Measurements from ENCODE around the gene DPF1. TPM values are rescaled to one million over a fixed set of nuclear protein-coding genes. Genes with fewer than 3 reads are reported as not detected.

DPF1 gene
- total RNA-seq, 2 donors from 2014 or later, result not detected

DNA sequence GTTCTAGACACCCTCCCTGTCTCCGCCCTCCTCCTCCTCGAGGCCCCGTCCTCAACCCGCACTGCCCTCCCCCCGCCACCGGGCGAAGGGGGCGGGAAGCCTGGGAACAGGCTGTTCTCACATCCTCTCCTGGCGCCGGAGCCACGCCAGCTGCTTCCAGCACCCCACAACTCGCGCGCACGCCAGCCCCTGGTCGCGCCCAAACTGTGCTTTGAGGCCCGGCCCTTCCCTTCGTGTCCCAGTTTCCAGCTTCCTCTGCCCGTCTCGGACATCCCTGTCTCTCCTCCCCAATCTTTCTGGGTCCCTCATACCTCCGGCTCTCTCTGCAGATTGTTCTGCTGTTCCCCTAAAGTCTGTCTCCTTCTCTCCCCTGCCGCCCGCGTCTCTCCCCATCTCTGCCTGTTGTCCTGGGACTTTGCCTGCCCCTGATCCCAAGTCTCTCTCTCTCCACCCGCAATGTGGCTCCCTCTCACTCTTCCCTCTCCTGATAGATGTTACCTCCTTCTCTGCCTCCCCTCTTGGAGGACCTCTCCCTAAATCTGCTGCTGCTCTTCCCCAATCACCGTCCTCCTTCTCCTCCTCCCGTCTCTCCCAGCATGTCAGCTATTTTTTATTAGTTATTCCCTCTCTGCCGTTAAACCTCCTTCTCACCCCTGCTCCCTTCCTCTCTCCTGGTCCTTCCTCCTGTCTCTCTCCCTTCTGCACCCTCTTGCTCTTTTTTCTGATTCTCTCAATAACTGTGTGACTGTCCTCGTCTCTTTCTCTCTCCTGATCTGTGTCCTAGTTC, 14.2 kb downstream of the DPF1 start:
- TF ChIP-seq, protein P1, sequence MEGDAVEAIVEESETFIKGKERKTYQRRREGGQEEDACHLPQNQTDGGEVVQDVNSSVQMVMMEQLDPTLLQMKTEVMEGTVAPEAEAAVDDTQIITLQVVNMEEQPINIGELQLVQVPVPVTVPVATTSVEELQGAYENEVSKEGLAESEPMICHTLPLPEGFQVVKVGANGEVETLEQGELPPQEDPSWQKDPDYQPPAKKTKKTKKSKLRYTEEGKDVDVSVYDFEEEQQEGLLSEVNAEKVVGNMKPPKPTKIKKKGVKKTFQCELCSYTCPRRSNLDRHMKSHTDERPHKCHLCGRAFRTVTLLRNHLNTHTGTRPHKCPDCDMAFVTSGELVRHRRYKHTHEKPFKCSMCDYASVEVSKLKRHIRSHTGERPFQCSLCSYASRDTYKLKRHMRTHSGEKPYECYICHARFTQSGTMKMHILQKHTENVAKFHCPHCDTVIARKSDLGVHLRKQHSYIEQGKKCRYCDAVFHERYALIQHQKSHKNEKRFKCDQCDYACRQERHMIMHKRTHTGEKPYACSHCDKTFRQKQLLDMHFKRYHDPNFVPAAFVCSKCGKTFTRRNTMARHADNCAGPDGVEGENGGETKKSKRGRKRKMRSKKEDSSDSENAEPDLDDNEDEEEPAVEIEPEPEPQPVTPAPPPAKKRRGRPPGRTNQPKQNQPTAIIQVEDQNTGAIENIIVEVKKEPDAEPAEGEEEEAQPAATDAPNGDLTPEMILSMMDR (IDR thresholded peaks at IDR 0.05), result no peak
- no peaks in the 10 kb centered on the region for H3K9me3 ChIP-seq
- no peaks in the 10 kb centered on the region for H3K36me3 ChIP-seq
- intact Hi-C loops (cut with DNase I), result no loop called here
- H3K27ac ChIP-seq, result no peak overlapping the region
- H3K4me1 ChIP-seq, result no peaks in the 10 kb centered on the region
- no peak overlapping the region for H3K4me3 ChIP-seq
- peaks cover 29% of the 10 kb centered on the region for H3K27me3 ChIP-seq
- DNase-seq, result peak; percentile 56
- H3K9ac ChIP-seq (ENCODE audit: low read depth in 2 of 2, low read length in 2 of 2), result no peak overlapping the region

DNA sequence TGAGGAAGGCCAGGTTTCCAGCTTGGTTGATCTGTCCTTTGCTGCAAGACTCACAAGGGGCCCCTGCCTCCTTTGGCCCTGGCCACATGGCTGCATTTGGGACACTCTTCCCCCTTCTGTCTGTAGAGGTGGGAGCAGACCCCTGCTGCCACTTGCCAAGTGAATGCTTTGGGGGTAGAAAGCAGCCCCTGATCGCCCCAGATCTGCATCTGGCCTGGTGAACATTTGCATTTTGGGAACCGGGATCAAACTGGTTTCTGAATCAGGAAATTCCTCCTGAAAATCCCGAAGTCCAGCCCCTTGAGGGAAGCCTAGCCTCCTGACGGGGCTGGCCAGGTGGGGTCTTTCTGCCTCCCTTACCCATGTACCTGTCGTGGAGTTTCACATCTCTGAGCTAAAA, 14.9 kb downstream of the DPF1 start:
- H3K27me3 ChIP-seq, result peaks cover 29% of the 10 kb centered on the region
- no peak overlapping the region for H3K9ac ChIP-seq (ENCODE audit: low read depth in 2 of 2, low read length in 2 of 2)
- H3K4me1 ChIP-seq, result no peaks in the 10 kb centered on the region
- no peak for DNase-seq
- no peak overlapping the region for H3K27ac ChIP-seq
- TF ChIP-seq, protein P1 (IDR thresholded peaks at IDR 0.05), result no peak
- no peak overlapping the region for H3K4me3 ChIP-seq
- intact Hi-C loops (cut with DNase I), result no loop called here
- H3K36me3 ChIP-seq, result no peaks in the 10 kb centered on the region
- H3K9me3 ChIP-seq, result no peaks in the 10 kb centered on the region

DNA sequence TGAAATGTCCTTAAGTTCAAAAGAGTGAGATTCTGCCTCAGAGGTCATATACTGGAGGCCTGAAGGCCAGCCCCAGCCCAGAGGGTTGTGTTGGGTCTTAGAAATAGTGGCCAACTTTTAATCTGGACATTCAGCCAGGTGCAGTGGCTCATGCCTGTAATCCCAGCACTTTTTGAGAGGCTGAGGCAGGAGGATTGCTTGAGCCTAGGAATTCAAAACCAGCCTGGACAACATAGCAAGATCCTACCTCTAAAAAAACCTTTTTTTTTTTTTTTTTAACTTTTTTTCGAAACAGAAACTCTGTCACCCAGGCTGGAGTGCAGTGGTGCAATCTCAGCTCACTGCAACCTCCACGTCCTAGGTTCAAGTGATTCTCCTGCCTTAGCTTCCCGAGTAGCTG, 15.5 kb downstream of the DPF1 start:
- Histone ChIP-seq H3K9me3 (no peaks in the 10 kb centered on the region), H3K27ac (no peak overlapping the region), H3K4me1 (no peaks in the 10 kb centered on the region), H3K27me3 (peaks cover 25% of the 10 kb centered on the region), H3K36me3 (no peaks in the 10 kb centered on the region), H3K9ac (ENCODE audit: low read depth in 2 of 2, low read length in 2 of 2) (no peak overlapping the region), H3K4me3 (no peak overlapping the region)
- DNase-seq, result no peak
- TF ChIP-seq, protein P1 (IDR thresholded peaks at IDR 0.05), result no peak
- intact Hi-C loops (cut with DNase I), result no loop called here

DNA sequence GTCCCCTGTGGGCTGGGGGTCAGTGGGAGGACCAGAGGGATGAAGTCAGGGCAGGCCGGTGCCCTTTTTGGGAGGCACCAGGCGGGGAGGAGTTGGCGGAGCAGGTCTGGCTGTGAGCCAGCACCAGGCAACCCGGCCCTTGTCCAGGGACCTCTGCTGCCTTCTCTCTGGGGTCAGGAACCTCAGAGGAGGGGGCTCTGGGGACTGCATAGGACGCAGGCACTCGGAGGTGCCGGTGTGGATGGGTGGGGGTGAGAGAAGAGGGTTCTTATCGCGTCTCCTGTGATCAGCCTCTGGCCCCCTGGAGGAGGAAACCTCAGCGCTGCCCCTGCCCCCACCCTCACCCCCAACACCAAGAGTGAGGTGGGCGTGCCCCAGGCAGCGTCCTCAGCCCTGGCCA, 16.5 kb downstream of the DPF1 start:
- DNase-seq, result no peak
- no peaks in the 10 kb centered on the region for H3K4me1 ChIP-seq
- H3K27ac ChIP-seq, result no peak overlapping the region
- H3K9me3 ChIP-seq, result no peaks in the 10 kb centered on the region
- no peak overlapping the region for H3K4me3 ChIP-seq
- H3K27me3 ChIP-seq, result peaks cover 24% of the 10 kb centered on the region
- no peaks in the 10 kb centered on the region for H3K36me3 ChIP-seq
- TF ChIP-seq, protein P1 (IDR thresholded peaks at IDR 0.05), result no peak
- H3K9ac ChIP-seq (ENCODE audit: low read depth in 2 of 2, low read length in 2 of 2), result no peak overlapping the region
- intact Hi-C loops (cut with DNase I), result no loop called here

DNA sequence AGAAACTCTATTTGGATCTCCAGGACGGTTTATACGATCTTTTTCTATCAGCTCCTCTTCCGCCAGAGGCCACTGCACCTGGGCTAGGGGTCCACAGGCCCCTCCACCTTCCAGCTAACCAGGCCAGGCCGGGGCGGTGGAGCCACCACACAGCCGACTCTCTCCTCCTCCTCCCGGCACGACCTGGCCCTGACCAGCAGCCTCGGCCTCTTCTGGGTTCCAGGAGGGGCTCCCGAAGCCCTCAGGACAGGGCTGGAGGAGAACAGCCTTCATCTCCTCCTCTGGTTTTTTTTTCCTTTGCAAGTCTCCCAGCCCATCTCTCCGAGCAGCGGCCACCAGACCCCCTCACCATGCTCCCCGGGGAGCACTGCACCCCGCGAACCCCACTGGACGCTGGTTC, 17.1 kb downstream of the DPF1 start:
- intact Hi-C loops (cut with DNase I), result no loop called here
- TF ChIP-seq, protein P1 (IDR thresholded peaks at IDR 0.05), result no peak
- no peak for DNase-seq

More for the DNA sequence above, 17.1 kb downstream of the DPF1 start:
- Histone ChIP-seq H3K9me3 (no peaks in the 10 kb centered on the region), H3K27ac (no peak overlapping the region), H3K27me3 (peaks cover 22% of the 10 kb centered on the region), H3K36me3 (no peaks in the 10 kb centered on the region), H3K4me1 (no peaks in the 10 kb centered on the region), H3K9ac (ENCODE audit: low read depth in 2 of 2, low read length in 2 of 2) (no peak overlapping the region), H3K4me3 (no peak overlapping the region)
